Measurements from ENCODE around the gene TPI1.

Gene TPI1

GRCh38 chr12:6849427-6849826 is 17.9 kb upstream of the TPI1 start:
- DNase-seq (ENCODE audit: low read depth) = no peak
- no peak overlapping the region for H3K4me3 ChIP-seq (ENCODE audit: low read length)
- TF ChIP-seq CTCF (conservative IDR thresholded peaks at IDR 0.05; ENCODE audit: low read length) = no peak

- no peak for TF ChIP-seq CTCF (conservative IDR thresholded peaks at IDR 0.05; ENCODE audit: low read length)
- no peak for DNase-seq (ENCODE audit: low read depth)
- peak overlapping the region; percentile 51 for H3K4me3 ChIP-seq (ENCODE audit: low read length)
Measured at GRCh38 chr12:6849976-6850560, 17.3 kb upstream of the TPI1 start.

- TF ChIP-seq CTCF (conservative IDR thresholded peaks at IDR 0.05; ENCODE audit: low read length) = no peak
- H3K4me3 ChIP-seq (ENCODE audit: low read length) = peak overlapping the region; percentile 51
- DNase-seq (ENCODE audit: low read depth) = no peak
Measured at GRCh38 chr12:6850796-6851152, 16.6 kb upstream of the TPI1 start.

DNA sequence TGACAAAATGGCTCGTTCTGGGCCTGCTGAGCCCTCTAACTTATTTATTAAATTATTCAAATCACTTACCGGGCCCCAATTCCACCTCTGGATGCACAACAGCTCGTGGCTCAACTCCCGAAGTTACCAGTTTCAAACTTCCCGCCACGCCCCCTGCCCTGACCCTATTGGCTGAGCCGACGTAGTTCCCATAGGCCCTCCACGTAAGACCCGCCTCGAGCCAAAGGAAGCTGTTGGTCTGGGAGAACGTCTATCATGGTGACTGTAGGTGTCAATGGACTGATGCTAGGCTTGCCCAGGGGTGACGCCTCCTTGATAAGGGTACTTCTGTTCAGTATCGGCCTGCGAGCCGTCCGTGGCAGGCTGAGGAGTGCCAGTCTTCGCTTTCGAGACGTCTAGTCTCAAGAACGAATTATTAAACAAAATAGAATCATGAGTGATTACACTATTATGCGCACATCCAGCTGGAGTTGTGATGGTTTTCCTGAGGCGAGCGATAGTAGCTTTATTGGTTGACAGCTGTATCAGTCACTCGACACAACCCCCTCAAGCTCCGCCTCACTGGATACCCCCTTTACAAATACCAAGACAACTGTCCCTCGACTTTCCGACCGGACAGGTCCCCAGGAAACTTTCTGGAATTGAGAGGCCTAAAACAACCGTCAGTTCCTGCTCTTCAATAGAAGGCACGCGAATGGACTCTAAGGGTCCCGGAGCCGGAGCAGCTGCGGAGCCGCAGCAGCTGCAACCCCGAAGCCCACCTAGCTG is 16.0 kb upstream of the TPI1 start, which contains the start of gene CDCA3:
Gene CDCA3, minus strand, starts transcription at position 134 of the 768 bp plus-strand sequence. CDS start 334 bp downstream, outside the sequence.
- peak within 1 kb of the TSS; percentile 97 for H3K4me3 ChIP-seq (ENCODE audit: low read length)
- DNase-seq (ENCODE audit: low read depth) = peak; percentile 98
- no peak for TF ChIP-seq CTCF (conservative IDR thresholded peaks at IDR 0.05; ENCODE audit: low read length)

GRCh38 chr12:6851921-6852650 is 15.2 kb upstream of the TPI1 start, which contains the start of gene USP5:
TSS of gene USP5 (plus strand) at chr12:6852150. CDS start at chr12:6852180, 30 bp downstream.
- TF ChIP-seq CTCF (conservative IDR thresholded peaks at IDR 0.05; ENCODE audit: low read length) = 0 out of 2 replicates have a peak, but pooled peaks have one; percentile 4
- DNase-seq (ENCODE audit: low read depth) = peak; percentile 100
- H3K4me3 ChIP-seq (ENCODE audit: low read length) = peak within 1 kb of the TSS; percentile 97

GRCh38 chr12:6852651-6853354 is 14.5 kb upstream of the TPI1 start:
- H3K4me3 ChIP-seq (ENCODE audit: low read length) = peak overlapping the region; percentile 97
- DNase-seq (ENCODE audit: low read depth) = peak; percentile 82
- no peak for TF ChIP-seq CTCF (conservative IDR thresholded peaks at IDR 0.05; ENCODE audit: low read length)
